Tibial artery (tissue), 4 donors: Measurements from ENCODE around the gene KCNMA1.
A peak's percentile ranks its signal among the peaks of the same experiment; 100 is the strongest.

ENCODE experiments used
- DNase-seq, 2 donors: peaks; one replicate each; pipeline ENCODE4 v3.0.0-alpha.2; 2019
- H3K27ac ChIP-seq, 2 donors: fragments of 200-600 bp; sonication (generic) in 1 of 2; 1 replicate in 1 of 2; 2 replicates in 1 of 2; pipeline ENCODE4 v1.5.1; 2018 to 2019; ENCODE audit warnings: mild to moderate bottlenecking in 1 of 2
- H3K27me3 ChIP-seq, 2 donors: fragments of 200-600 bp; sonication (generic) in 1 of 2; one replicate each; pipeline versions ENCODE4 v1.5.1 to v1.6.0; 2016 to 2019
- H3K36me3 ChIP-seq, 3 donors: fragments of 200-600 bp; sonication (generic) in 2 of 3; one replicate each; pipeline ENCODE4 v1.5.1; 2016 to 2019; ENCODE audit warnings: mild to moderate bottlenecking in 2 of 3
- H3K4me1 ChIP-seq, 4 donors: fragments of 200-600 bp; sonication (generic) in 2 of 4; 1 replicate in 3 of 4; 2 replicates in 1 of 4; pipeline ENCODE4 v1.5.1; 2016 to 2019
- H3K4me3 ChIP-seq, 2 donors: fragments of 200-600 bp; sonication (generic) in 1 of 2; 1 replicate in 1 of 2; 2 replicates in 1 of 2; pipeline ENCODE4 v1.5.1; 2018 to 2019; ENCODE audit warnings: mild to moderate bottlenecking in 2 of 2
- H3K9me3 ChIP-seq, 3 donors: fragments of 200-600 bp; sonication (generic) in 1 of 3; one replicate each; pipeline ENCODE4 v1.5.1; 2016 to 2019
- intact Hi-C: fragments of 100-400 bp; cut with DNase I; formaldehyde crosslinking; loops from one replicate; pipeline ENCODE4 v1.15.0; 2023; ENCODE audit warnings: low total_unique reads
- TF ChIP-seq, protein P1 (sequence below), 2 experiments: fragments of 200-600 bp in 1 of 2; fragments of 450-650 bp in 1 of 2; IDR thresholded peaks; one replicate each; pipeline ENCODE4 v1.5.1; 2017 to 2019; ENCODE audit warnings: antibody characterized with exemption in 2 of 2, mild to moderate bottlenecking in 1 of 2, moderate library complexity in 1 of 2

KCNMA1 gene

GRCh38 chr10:77386838-77387237, 250.8 kb downstream of the KCNMA1 start:
- Histone ChIP-seq H3K36me3 (no peaks in the 10 kb centered on the region), H3K4me1 (peaks cover 5 to 83% (median 48%) of the 10 kb centered on the region in 4 donors), H3K9me3 (no peaks in the 10 kb centered on the region), H3K27me3 (no peaks in the 10 kb centered on the region), H3K27ac (peak overlapping the region; percentile 82 to 91), H3K4me3 (no peak overlapping the region)
- TF ChIP-seq, protein P1, sequence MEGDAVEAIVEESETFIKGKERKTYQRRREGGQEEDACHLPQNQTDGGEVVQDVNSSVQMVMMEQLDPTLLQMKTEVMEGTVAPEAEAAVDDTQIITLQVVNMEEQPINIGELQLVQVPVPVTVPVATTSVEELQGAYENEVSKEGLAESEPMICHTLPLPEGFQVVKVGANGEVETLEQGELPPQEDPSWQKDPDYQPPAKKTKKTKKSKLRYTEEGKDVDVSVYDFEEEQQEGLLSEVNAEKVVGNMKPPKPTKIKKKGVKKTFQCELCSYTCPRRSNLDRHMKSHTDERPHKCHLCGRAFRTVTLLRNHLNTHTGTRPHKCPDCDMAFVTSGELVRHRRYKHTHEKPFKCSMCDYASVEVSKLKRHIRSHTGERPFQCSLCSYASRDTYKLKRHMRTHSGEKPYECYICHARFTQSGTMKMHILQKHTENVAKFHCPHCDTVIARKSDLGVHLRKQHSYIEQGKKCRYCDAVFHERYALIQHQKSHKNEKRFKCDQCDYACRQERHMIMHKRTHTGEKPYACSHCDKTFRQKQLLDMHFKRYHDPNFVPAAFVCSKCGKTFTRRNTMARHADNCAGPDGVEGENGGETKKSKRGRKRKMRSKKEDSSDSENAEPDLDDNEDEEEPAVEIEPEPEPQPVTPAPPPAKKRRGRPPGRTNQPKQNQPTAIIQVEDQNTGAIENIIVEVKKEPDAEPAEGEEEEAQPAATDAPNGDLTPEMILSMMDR (IDR thresholded peaks at IDR 0.05), result no peak
- intact Hi-C loops, result no loop called here
- no peak for DNase-seq

DNA sequence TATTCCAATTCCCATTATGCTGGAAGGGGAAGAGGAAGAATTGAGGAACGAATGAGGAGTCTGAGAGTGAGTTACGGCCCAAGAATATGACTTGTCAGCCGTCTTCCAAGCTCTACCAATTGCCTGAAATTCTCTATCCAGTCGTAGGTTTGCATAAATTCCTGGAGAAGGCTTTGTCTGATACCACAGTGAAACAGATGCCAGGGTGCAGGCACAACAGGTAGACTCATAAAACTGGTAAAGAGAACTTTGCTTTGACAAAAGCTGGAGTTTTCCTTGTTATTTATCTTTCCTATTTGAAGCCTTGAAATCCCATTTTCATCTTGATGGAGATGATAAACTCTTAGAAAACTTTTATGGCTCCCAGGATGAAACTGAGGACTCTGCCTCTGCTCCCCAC, 251.2 kb downstream of the KCNMA1 start:
- DNase-seq, result no peak
- H3K36me3 ChIP-seq, result no peaks in the 10 kb centered on the region
- H3K4me1 ChIP-seq, result peaks cover 5 to 78% (median 44%) of the 10 kb centered on the region in 4 donors
- no peaks in the 10 kb centered on the region for H3K9me3 ChIP-seq
- no peaks in the 10 kb centered on the region for H3K27me3 ChIP-seq
- peak overlapping the region; percentile 82 to 91 for H3K27ac ChIP-seq
- intact Hi-C loops, result no loop called here
- TF ChIP-seq, protein P1 (IDR thresholded peaks at IDR 0.05), result no peak
- H3K4me3 ChIP-seq, result no peak overlapping the region

- Histone ChIP-seq H3K27me3 (no peaks in the 10 kb centered on the region), H3K9me3 (no peaks in the 10 kb centered on the region), H3K4me3 (no peak overlapping the region), H3K36me3 (no peaks in the 10 kb centered on the region), H3K27ac (peak overlapping the region; percentile 82 to 91), H3K4me1 (peaks cover 0 to 68% (median 34%) of the 10 kb centered on the region in 4 donors)
- intact Hi-C loops, result no loop called here
- TF ChIP-seq, protein P1 (IDR thresholded peaks at IDR 0.05), result no peak
- DNase-seq, result no peak
Measured at GRCh38 chr10:77385315-77385714, 252.3 kb downstream of the KCNMA1 start.

GRCh38 chr10:77383861-77384553, 253.6 kb downstream of the KCNMA1 start:
- Histone ChIP-seq H3K4me3 (no peak overlapping the region), H3K9me3 (no peaks in the 10 kb centered on the region), H3K27ac (peak overlapping the region; percentile 82 to 91), H3K36me3 (no peaks in the 10 kb centered on the region), H3K27me3 (no peaks in the 10 kb centered on the region), H3K4me1 (peaks cover 0 to 55% (median 22%) of the 10 kb centered on the region in 4 donors)
- DNase-seq, result peak; percentile 55 to 83
- TF ChIP-seq, protein P1 (IDR thresholded peaks at IDR 0.05), result no peak
- intact Hi-C loops, result no loop called here

- no peak overlapping the region for H3K27ac ChIP-seq
- no peak overlapping the region for H3K4me3 ChIP-seq
- TF ChIP-seq, protein P1 (IDR thresholded peaks at IDR 0.05), result no peak
- intact Hi-C loops, result no loop called here
- no peaks in the 10 kb centered on the region for H3K9me3 ChIP-seq
- DNase-seq, result no peak
- H3K27me3 ChIP-seq, result no peaks in the 10 kb centered on the region
- no peaks in the 10 kb centered on the region for H3K36me3 ChIP-seq
- H3K4me1 ChIP-seq, result peaks cover 0 to 44% (median 12%) of the 10 kb centered on the region in 4 donors
Measured at GRCh38 chr10:77381750-77382149, 255.9 kb downstream of the KCNMA1 start.
